ENCODE data around the gene JARID2. TPM values are rescaled to one million over a fixed set of nuclear protein-coding genes. Genes with fewer than 3 reads are reported as not detected.

The JARID2 gene
- polyA plus RNA-seq, 1 donor from 2014 or later: 25.5 TPM

DNA sequence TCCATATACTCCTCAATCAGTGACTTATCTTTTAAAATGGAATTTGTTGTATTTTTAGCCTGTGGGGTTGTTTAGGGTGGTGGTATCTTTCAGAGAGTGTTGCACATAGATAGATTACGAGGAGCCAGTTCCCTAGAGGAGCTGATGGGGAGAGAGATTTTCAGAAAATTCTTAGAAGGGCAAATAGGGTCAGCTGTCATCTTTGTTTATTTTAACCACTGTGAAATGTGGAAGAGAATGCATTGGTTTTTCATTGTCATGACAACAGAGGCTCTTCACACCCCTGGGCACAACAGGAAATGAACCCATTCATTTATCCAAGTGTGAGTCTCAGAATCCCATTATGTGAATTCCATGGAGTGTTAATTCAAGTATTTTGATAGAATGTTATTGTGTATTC is 188.4 kb downstream of the JARID2 start:
- Histone ChIP-seq H4K20me1 (ENCODE audit: insufficient read depth) (no peaks in the 10 kb centered on the region), H3K4me2 (ENCODE audit: low read length) (no peak overlapping the region), H3K79me2 (replicated peaks; ENCODE audit: insufficient read depth, low read length) (peaks cover 76% of the 10 kb centered on the region), H3K27me3 (ENCODE audit: insufficient read depth, low read depth, low read length) (no peaks in the 10 kb centered on the region), H3K9me3 (ENCODE audit: low read length) (no peaks in the 10 kb centered on the region), H3K9me2 (ENCODE audit: insufficient read depth, low read length) (no peaks in the 10 kb centered on the region), H3K36me3 (ENCODE audit: insufficient read depth, low read length) (no peaks in the 10 kb centered on the region), H3K27ac (ENCODE audit: low read length) (no peak overlapping the region), H3K9ac (ENCODE audit: low read length) (no peak overlapping the region), H3K4me3 (ENCODE audit: low read length) (no peak overlapping the region), H2AFZ (ENCODE audit: low read depth, low read length) (no peak overlapping the region), H3F3A (ENCODE audit: insufficient read depth, low read length, poor library complexity, severe bottlenecking) (peaks cover 4% of the 10 kb centered on the region)
- TF ChIP-seq TAF1 (IDR thresholded peaks at IDR 0.05; ENCODE audit: low read depth): no peak
- TF ChIP-seq, protein P1, sequence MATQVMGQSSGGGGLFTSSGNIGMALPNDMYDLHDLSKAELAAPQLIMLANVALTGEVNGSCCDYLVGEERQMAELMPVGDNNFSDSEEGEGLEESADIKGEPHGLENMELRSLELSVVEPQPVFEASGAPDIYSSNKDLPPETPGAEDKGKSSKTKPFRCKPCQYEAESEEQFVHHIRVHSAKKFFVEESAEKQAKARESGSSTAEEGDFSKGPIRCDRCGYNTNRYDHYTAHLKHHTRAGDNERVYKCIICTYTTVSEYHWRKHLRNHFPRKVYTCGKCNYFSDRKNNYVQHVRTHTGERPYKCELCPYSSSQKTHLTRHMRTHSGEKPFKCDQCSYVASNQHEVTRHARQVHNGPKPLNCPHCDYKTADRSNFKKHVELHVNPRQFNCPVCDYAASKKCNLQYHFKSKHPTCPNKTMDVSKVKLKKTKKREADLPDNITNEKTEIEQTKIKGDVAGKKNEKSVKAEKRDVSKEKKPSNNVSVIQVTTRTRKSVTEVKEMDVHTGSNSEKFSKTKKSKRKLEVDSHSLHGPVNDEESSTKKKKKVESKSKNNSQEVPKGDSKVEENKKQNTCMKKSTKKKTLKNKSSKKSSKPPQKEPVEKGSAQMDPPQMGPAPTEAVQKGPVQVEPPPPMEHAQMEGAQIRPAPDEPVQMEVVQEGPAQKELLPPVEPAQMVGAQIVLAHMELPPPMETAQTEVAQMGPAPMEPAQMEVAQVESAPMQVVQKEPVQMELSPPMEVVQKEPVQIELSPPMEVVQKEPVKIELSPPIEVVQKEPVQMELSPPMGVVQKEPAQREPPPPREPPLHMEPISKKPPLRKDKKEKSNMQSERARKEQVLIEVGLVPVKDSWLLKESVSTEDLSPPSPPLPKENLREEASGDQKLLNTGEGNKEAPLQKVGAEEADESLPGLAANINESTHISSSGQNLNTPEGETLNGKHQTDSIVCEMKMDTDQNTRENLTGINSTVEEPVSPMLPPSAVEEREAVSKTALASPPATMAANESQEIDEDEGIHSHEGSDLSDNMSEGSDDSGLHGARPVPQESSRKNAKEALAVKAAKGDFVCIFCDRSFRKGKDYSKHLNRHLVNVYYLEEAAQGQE (IDR thresholded peaks at IDR 0.05; ENCODE audit: borderline replicate concordance): no peak
- no peak for TF ChIP-seq EZH2 (IDR thresholded peaks at IDR 0.05; ENCODE audit: borderline replicate concordance, insufficient read depth, low read length, poor library complexity, severe bottlenecking)
- TF ChIP-seq EP300 (conservative IDR thresholded peaks at IDR 0.05; ENCODE audit: poor library complexity, severe bottlenecking): no peak
- no peak for TF ChIP-seq MXI1 (conservative IDR thresholded peaks at IDR 0.05; ENCODE audit: poor library complexity, severe bottlenecking)
- TF ChIP-seq, protein P2, sequence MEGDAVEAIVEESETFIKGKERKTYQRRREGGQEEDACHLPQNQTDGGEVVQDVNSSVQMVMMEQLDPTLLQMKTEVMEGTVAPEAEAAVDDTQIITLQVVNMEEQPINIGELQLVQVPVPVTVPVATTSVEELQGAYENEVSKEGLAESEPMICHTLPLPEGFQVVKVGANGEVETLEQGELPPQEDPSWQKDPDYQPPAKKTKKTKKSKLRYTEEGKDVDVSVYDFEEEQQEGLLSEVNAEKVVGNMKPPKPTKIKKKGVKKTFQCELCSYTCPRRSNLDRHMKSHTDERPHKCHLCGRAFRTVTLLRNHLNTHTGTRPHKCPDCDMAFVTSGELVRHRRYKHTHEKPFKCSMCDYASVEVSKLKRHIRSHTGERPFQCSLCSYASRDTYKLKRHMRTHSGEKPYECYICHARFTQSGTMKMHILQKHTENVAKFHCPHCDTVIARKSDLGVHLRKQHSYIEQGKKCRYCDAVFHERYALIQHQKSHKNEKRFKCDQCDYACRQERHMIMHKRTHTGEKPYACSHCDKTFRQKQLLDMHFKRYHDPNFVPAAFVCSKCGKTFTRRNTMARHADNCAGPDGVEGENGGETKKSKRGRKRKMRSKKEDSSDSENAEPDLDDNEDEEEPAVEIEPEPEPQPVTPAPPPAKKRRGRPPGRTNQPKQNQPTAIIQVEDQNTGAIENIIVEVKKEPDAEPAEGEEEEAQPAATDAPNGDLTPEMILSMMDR (IDR thresholded peaks at IDR 0.05; ENCODE audit: poor library complexity, severe bottlenecking): no peak
- TF ChIP-seq POLR2AphosphoS5 (IDR thresholded peaks at IDR 0.05): no peak
- no peak for TF ChIP-seq SMC3 (conservative IDR thresholded peaks at IDR 0.05; ENCODE audit: poor library complexity)
- no peak for TF ChIP-seq RAD21 (conservative IDR thresholded peaks at IDR 0.05)

DNA sequence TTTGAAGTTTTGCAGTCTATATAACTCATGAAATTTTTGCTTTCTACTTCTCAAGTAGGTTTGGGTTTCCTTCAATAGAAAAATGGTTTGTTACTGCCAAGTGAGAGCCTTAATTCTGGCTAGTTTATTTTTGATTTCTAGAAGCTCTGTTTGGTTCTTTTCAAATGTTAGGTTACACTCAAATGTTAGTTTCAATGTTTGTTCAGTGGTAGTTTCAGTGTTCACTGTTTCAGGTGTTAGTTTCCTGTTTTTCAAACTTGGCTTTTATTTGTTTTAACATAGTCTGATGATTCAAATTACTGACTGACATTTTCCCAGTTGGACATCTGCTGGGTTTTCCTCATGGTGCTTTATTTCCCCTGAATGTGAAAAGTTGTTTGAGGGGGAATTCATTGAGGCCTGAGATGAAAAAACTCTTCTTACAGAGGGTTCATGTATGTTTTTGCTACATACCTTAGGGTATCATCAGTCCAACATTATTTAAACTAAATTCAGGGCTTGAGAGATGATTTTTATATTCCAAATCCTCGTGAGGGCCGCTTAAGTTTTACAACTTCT is 189.0 kb downstream of the JARID2 start:
- Histone ChIP-seq H2AFZ (ENCODE audit: low read depth, low read length) (no peak overlapping the region), H3K4me3 (ENCODE audit: low read length) (no peak overlapping the region), H4K20me1 (ENCODE audit: insufficient read depth) (no peaks in the 10 kb centered on the region), H3K9me2 (ENCODE audit: insufficient read depth, low read length) (no peaks in the 10 kb centered on the region), H3K27me3 (ENCODE audit: insufficient read depth, low read depth, low read length) (no peaks in the 10 kb centered on the region), H3K4me2 (ENCODE audit: low read length) (no peak overlapping the region), H3K27ac (ENCODE audit: low read length) (no peak overlapping the region), H3K36me3 (ENCODE audit: insufficient read depth, low read length) (no peaks in the 10 kb centered on the region), H3K9ac (ENCODE audit: low read length) (no peak overlapping the region), H3K9me3 (ENCODE audit: low read length) (no peaks in the 10 kb centered on the region), H3K79me2 (replicated peaks; ENCODE audit: insufficient read depth, low read length) (peaks cover 76% of the 10 kb centered on the region), H3F3A (ENCODE audit: insufficient read depth, low read length, poor library complexity, severe bottlenecking) (peaks cover 4% of the 10 kb centered on the region)
- TF ChIP-seq, protein P1 (IDR thresholded peaks at IDR 0.05; ENCODE audit: borderline replicate concordance): no peak
- TF ChIP-seq EZH2 (IDR thresholded peaks at IDR 0.05; ENCODE audit: borderline replicate concordance, insufficient read depth, low read length, poor library complexity, severe bottlenecking) (no peak), RAD21 (conservative IDR thresholded peaks at IDR 0.05) (no peak), EP300 (conservative IDR thresholded peaks at IDR 0.05; ENCODE audit: poor library complexity, severe bottlenecking) (no peak), SMC3 (conservative IDR thresholded peaks at IDR 0.05; ENCODE audit: poor library complexity) (no peak), MXI1 (conservative IDR thresholded peaks at IDR 0.05; ENCODE audit: poor library complexity, severe bottlenecking) (no peak), TAF1 (IDR thresholded peaks at IDR 0.05; ENCODE audit: low read depth) (no peak), POLR2AphosphoS5 (IDR thresholded peaks at IDR 0.05) (no peak)
- TF ChIP-seq, protein P2 (IDR thresholded peaks at IDR 0.05; ENCODE audit: poor library complexity, severe bottlenecking): no peak
